ENCODE data around the gene SIGLEC15. TPM values are rescaled to one million over a fixed set of nuclear protein-coding genes. Genes with fewer than 3 reads are reported as not detected.

The SIGLEC15 gene, protein sequence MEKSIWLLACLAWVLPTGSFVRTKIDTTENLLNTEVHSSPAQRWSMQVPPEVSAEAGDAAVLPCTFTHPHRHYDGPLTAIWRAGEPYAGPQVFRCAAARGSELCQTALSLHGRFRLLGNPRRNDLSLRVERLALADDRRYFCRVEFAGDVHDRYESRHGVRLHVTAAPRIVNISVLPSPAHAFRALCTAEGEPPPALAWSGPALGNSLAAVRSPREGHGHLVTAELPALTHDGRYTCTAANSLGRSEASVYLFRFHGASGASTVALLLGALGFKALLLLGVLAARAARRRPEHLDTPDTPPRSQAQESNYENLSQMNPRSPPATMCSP
- not detected for total RNA-seq
- 0.08 to 0.12 reads per million in 2 donors for total RNA-seq

GRCh38 chr18:45825258-45826044, at the start of gene SIGLEC15:
TSS of gene SIGLEC15 (plus strand) at chr18:45825675. CDS start at chr18:45825729, 54 bp downstream.
- H3K9me3 ChIP-seq (ENCODE audit: control insufficient read depth, low read length, poor library complexity, severe bottlenecking): no peaks in the 10 kb centered on the region
- Mint-ChIP-seq H3K36me3 (ENCODE audit: low read depth) (peaks cover 2% of the 10 kb centered on the region), H3K4me3 (no peak within 1 kb of the TSS), H3K27me3 (peaks cover 5% of the 10 kb centered on the region), H3K4me1 (peaks cover 24% of the 10 kb centered on the region), H3K27ac (peak within 1 kb of the TSS; percentile 69)
- DNase-seq: no peak
- peak; percentile 30 for ATAC-seq

DNA sequence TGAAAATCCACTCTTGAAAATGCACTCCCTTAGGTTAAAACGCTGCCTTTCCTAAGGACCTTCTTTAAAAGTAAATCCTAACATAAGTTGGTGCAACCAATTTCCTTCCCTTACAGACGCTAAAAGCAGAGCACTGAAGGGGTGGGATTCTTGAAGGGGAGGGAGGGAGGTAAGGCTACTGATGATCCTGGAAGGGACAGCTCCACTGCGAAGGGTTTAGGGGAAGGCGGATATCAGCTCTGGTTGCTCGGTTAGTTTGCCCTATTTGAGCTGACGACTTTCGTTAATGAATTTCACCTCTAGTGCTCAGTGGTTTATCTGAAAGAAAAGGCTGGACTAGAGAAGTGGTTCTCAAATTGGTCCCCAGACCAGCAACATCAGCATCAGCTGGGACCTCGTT, 49.7 kb upstream of the SIGLEC15 start:
- DNase-seq (no peak), ATAC-seq (no peak)
- Mint-ChIP-seq H3K4me3 (peak overlapping the region; percentile 90), H3K27ac (peak overlapping the region; percentile 77), H3K36me3 (ENCODE audit: low read depth) (no peaks in the 10 kb centered on the region), H3K4me1 (peaks cover 25% of the 10 kb centered on the region), H3K27me3 (peaks cover 4% of the 10 kb centered on the region)
- no peaks in the 10 kb centered on the region for H3K9me3 ChIP-seq (ENCODE audit: control insufficient read depth, low read length, poor library complexity, severe bottlenecking)

GRCh38 chr18:45777393-45777792, 48.1 kb upstream of the SIGLEC15 start:
- Mint-ChIP-seq H3K36me3 (ENCODE audit: low read depth) (no peaks in the 10 kb centered on the region), H3K4me3 (no peak overlapping the region), H3K27ac (peak overlapping the region; percentile 21), H3K27me3 (peaks cover 17% of the 10 kb centered on the region), H3K4me1 (peaks cover 21% of the 10 kb centered on the region)
- no peaks in the 10 kb centered on the region for H3K9me3 ChIP-seq (ENCODE audit: control insufficient read depth, low read length, poor library complexity, severe bottlenecking)
- DNase-seq (no peak), ATAC-seq (no peak)

- DNase-seq (no peak), ATAC-seq (no peak)
- Mint-ChIP-seq H3K27ac (no peak overlapping the region), H3K4me3 (no peak overlapping the region), H3K36me3 (ENCODE audit: low read depth) (no peaks in the 10 kb centered on the region), H3K27me3 (peaks cover 27% of the 10 kb centered on the region), H3K4me1 (peaks cover 2% of the 10 kb centered on the region)
- H3K9me3 ChIP-seq (ENCODE audit: control insufficient read depth, low read length, poor library complexity, severe bottlenecking): no peaks in the 10 kb centered on the region
These were observed 44.9 kb upstream of the SIGLEC15 start for GRCh38 chr18:45780568-45780967.

DNA sequence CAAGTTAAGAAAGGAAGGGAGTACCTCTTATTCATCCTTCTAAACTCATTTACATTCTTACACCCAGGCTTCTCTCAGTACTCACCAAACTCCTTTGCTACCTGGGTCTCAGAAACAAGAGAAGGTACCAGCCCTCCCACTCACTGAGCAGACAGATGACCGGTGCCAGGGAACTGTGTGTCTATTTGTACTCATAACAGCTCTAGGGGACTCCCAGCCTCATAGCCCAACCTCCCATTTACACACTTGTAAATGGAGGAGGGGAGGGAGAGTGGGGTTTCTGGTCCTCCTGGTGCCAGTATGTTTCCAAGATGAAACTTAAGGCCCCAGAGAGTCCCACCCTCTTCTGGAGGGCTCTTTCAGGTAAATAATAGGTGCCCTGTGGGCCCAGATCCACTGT, 42.8 kb upstream of the SIGLEC15 start:
- no peaks in the 10 kb centered on the region for H3K9me3 ChIP-seq (ENCODE audit: control insufficient read depth, low read length, poor library complexity, severe bottlenecking)
- Mint-ChIP-seq H3K27ac (no peak overlapping the region), H3K36me3 (ENCODE audit: low read depth) (no peaks in the 10 kb centered on the region), H3K4me3 (no peak overlapping the region), H3K4me1 (peaks cover 2% of the 10 kb centered on the region), H3K27me3 (peaks cover 27% of the 10 kb centered on the region)
- ATAC-seq (no peak), DNase-seq (no peak)

DNA sequence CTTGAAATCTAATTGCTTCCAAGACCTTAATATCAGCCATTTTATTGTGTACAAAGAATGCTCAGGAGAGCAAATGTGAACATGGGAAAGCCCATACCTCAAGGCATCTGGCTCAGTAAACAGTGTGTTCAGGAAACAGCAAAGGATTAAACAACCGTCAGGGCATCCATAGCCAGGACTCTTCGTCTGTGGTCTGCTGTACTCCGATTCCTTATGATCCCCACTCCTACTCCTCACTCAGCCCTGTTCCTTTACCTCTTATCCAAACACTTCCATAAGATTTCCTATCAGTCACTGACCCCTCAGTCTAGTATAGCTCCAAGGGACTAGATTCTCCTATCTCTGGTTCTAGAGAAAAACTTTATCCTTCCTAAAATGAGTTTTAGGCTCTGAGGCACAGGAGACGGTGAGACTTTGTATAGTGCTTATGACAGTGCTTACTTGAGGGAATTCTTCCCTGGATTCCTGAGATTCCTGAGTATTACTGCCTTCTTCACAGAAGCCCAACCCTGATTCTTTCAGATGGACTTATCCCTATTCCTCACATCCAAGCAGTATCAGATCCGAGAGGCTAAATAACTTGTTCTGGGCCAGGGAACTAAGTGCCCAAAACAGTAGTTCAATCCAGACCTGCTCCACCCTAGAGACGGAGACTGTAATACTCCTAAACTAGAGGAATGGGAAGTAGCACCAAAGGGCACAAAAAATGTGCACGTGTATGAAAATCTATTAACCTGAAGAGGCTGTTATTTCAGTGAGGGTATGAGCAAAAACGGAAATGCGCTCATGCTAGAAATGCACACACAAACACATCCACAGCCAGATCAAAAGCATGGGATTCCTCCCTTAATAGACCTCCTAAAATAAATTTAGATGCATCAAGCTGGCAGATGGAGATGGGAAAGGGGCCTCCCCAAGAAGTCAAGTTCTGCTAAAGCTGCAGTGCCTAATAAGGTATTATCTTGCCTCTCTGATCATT, 42.1 kb upstream of the SIGLEC15 start:
- H3K27ac Mint-ChIP-seq: no peak overlapping the region

DNA sequence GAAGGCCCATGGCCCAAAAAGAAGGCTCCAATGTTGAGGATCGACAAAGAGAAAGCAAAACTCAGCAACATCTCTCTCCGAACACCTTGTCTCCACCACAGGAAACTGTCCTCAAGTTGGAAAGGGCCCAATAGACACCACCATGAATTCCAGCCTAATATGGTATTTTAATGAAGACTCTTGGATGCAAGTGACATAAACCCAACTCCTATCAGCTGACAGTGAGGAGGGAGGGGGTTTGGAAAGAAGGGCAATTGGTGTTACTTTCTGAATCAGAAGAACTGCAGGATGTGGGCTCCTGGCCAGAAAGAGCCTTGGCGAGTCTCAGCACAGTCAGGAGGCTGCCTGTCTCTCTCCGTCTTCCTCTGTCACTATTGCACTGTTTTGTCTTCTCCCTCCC, 40.3 kb upstream of the SIGLEC15 start:
- Mint-ChIP-seq H3K27ac (no peak overlapping the region), H3K4me1 (peaks cover 2% of the 10 kb centered on the region), H3K4me3 (peak overlapping the region; percentile 21), H3K36me3 (ENCODE audit: low read depth) (no peaks in the 10 kb centered on the region), H3K27me3 (peaks cover 23% of the 10 kb centered on the region)
- DNase-seq (no peak), ATAC-seq (no peak)
- H3K9me3 ChIP-seq (ENCODE audit: control insufficient read depth, low read length, poor library complexity, severe bottlenecking): no peaks in the 10 kb centered on the region

More for the DNA sequence above, 42.1 kb upstream of the SIGLEC15 start:
- no peak overlapping the region for H3K4me3 Mint-ChIP-seq
- DNase-seq (no peak), ATAC-seq (no peak)
- no peaks in the 10 kb centered on the region for H3K9me3 ChIP-seq (ENCODE audit: control insufficient read depth, low read length, poor library complexity, severe bottlenecking)
- no peaks in the 10 kb centered on the region for H3K36me3 Mint-ChIP-seq (ENCODE audit: low read depth)
- peaks cover 2% of the 10 kb centered on the region for H3K4me1 Mint-ChIP-seq
- H3K27me3 Mint-ChIP-seq: peaks cover 27% of the 10 kb centered on the region

DNA sequence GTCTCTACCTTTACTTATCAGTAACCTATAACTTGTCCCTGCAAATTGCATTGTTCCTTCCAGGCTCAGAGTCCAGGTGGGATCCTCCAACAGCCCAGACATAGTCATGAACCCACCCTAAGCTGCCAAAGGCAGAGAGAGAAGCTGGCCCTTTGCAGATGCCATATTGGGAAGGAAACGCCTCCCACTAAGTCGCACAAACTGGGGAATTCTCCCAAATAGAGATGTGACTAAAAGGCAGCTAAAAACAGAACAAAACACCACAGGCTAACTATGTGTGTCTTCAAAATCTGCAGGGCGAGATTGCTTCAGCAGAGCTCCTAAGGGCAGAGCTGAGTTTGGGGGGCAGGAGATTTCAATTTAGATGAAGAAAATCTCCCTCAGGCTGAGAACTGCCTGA, 38.5 kb upstream of the SIGLEC15 start:
- Mint-ChIP-seq H3K4me3 (no peak overlapping the region), H3K4me1 (peaks cover 2% of the 10 kb centered on the region)

GRCh38 chr18:45787346-45787745, 38.1 kb upstream of the SIGLEC15 start:
- DNase-seq: no peak
- H3K27me3 Mint-ChIP-seq: peaks cover 11% of the 10 kb centered on the region
- no peaks in the 10 kb centered on the region for H3K36me3 Mint-ChIP-seq (ENCODE audit: low read depth)
- H3K9me3 ChIP-seq (ENCODE audit: control insufficient read depth, low read length, poor library complexity, severe bottlenecking): no peaks in the 10 kb centered on the region
- H3K4me3 Mint-ChIP-seq: no peak overlapping the region
- no peak for ATAC-seq
- no peak overlapping the region for H3K27ac Mint-ChIP-seq
- peaks cover 2% of the 10 kb centered on the region for H3K4me1 Mint-ChIP-seq

More for the DNA sequence above, 38.5 kb upstream of the SIGLEC15 start:
- Mint-ChIP-seq H3K27me3 (peaks cover 13% of the 10 kb centered on the region), H3K27ac (no peak overlapping the region), H3K36me3 (ENCODE audit: low read depth) (no peaks in the 10 kb centered on the region)
- ATAC-seq (no peak), DNase-seq (no peak)
- H3K9me3 ChIP-seq (ENCODE audit: control insufficient read depth, low read length, poor library complexity, severe bottlenecking): no peaks in the 10 kb centered on the region

GRCh38 chr18:45788861-45789260, 36.6 kb upstream of the SIGLEC15 start:
- Mint-ChIP-seq H3K4me1 (peaks cover 2% of the 10 kb centered on the region), H3K4me3 (no peak overlapping the region), H3K27me3 (no peaks in the 10 kb centered on the region), H3K27ac (no peak overlapping the region), H3K36me3 (ENCODE audit: low read depth) (no peaks in the 10 kb centered on the region)
- no peaks in the 10 kb centered on the region for H3K9me3 ChIP-seq (ENCODE audit: control insufficient read depth, low read length, poor library complexity, severe bottlenecking)
- ATAC-seq: no peak
- no peak for DNase-seq

DNA sequence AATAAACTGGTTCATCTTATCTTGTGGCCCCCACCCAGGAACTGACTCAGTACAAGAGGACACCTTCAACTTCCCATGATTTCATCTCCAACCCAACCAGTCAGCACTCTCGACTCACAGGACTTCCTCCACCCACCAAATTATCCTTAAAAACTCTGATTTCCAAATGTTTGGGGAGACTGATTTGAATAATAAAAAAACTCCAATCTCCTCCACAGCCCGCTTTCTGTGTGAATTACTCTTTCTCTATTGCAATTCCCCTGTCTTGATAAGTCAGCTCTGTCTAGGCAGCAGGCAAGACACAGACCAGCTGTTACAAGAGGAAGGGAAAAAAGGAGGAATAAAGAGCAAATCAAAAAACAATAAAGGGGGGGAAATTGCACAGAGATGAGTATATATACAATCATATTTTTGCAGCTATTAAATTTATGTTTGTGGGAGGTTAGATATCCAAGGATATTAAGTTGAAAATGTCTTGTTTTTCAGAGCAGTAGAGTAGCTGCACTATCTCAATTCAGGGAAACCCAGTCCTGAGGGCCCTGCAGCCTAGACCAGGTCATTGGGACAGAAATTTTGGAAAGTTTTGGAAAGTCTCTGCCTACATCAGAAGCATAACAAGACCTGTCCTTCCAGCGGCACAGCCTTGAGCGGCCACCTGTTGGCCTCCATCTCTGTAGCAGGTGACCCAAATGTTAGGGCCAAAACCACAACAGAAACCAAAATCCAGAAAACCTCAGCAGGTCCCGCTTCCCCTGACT, 32.8 kb upstream of the SIGLEC15 start:
- H3K27ac Mint-ChIP-seq: no peak overlapping the region
- no peak for DNase-seq
- no peaks in the 10 kb centered on the region for H3K27me3 Mint-ChIP-seq
- no peaks in the 10 kb centered on the region for H3K9me3 ChIP-seq (ENCODE audit: control insufficient read depth, low read length, poor library complexity, severe bottlenecking)
- H3K4me3 Mint-ChIP-seq: no peak overlapping the region
- H3K36me3 Mint-ChIP-seq (ENCODE audit: low read depth): no peaks in the 10 kb centered on the region
- H3K4me1 Mint-ChIP-seq: no peaks in the 10 kb centered on the region
- no peak for ATAC-seq

DNA sequence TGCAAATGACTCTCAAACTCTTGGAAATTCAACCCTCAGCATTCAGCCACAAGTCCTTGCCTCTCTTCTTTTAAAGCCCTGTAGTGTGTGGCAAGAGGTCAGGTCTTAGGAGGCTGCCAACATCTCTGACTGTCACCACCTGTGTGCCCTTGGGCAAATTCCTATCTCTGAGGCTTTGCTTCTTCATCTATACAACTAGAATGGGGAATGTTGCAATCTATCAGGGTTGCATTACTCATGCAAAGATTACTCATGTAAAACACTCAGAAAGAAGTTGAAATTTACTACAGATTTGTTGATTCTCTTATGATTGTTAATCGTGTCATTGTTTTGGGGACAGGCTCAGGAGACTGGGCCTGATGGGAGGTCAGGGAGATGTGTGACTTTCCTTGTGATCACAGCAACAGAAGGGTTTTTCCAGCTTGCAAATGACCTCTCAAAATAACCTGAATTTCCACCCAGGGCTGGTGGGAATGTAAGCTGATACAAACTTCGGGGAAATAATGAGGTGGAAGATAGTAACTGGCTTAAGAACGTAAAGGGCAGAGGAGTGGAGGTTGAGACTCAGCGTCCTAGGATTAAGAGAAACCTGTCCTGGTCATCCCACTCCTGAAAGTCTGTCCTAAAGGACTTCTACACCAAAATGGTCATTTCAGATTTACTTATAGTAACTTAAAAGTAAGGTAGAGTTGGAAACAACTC, 32.1 kb upstream of the SIGLEC15 start:
- Mint-ChIP-seq H3K36me3 (ENCODE audit: low read depth) (no peaks in the 10 kb centered on the region), H3K27ac (no peak overlapping the region), H3K27me3 (no peaks in the 10 kb centered on the region), H3K4me3 (no peak overlapping the region), H3K4me1 (no peaks in the 10 kb centered on the region)
- no peaks in the 10 kb centered on the region for H3K9me3 ChIP-seq (ENCODE audit: control insufficient read depth, low read length, poor library complexity, severe bottlenecking)
- ATAC-seq: no peak
- DNase-seq: no peak

All from T-helper 17 cell (primary cell).